Left hindlimb (tissue), 1 donor: ENCODE data around the gene AGAP1.
A peak's percentile ranks its signal among the peaks of the same experiment; 100 is the strongest.

ENCODE experiments used
- DNase-seq: peaks from one replicate; pipeline ENCODE4 v3.0.0-alpha.2; 2018

The AGAP1 gene

DNA sequence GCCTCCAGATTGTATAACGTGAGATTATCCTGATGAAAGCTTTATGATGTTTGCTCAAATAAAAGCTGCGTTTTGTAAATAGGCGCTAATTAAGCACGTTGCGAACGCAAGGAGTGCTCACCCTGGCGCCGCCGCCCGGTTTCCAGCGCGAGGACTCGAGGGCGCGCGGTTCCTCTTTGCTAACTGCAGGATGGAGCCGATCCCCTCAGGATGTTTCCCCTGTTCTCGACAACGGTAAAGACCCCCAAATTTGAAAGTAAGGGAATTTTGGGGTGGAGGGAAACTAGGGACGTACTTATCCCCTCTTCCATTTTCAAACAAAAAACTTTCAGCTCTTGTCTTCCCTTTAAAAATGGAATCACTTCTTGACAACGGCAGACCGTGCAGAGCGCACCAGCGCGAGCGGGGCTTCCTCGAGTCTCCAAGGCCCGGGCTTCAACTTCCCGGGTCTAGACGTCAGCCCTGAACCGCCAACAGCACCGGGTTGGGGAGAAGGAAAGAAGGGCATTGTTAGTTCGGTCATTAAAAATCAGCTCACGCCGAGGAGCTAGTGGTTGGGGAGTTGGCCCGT, 675.4 kb downstream of the AGAP1 start:
- DNase-seq: no peak

DNA sequence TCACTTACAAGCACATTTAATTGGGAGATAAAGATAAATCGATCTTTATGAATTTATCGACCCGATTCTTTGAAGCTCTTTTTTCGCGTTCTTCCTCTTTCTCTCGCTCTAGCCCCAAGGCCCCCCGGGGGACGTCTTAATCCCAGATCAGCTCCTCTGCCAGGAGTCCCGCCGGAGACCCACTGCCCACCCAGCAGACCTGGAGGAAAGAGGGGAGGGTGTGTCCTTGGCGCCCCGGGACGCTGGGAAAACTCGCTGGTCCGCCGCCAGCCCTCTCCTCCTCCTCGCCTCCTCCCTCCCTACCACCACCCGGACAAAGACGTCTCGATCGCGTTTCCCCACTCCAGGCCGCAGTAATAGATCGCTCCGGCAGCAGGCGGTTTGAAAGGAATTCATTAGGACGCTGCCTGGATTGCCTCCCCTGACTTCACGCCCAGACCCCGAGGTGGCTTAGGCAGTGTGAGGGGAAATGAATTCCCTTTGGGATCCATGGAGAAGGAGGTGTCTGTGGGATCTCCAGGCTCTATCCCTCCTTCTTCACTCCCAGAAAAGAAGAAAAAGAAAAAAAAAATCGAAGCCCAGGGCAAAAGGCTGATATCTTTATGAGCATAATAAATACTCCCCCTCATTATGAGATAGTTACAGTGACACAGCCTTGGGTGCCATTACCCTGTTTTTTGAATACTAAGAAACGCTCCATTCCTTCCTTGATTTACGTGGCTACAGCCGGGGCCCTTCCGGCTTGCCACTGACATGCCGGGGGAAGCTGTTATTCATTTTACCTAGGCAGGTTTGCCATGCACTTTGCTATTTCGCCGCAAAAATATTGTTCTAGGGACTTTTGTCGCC, 676.1 kb downstream of the AGAP1 start:
- DNase-seq: no peak

DNA sequence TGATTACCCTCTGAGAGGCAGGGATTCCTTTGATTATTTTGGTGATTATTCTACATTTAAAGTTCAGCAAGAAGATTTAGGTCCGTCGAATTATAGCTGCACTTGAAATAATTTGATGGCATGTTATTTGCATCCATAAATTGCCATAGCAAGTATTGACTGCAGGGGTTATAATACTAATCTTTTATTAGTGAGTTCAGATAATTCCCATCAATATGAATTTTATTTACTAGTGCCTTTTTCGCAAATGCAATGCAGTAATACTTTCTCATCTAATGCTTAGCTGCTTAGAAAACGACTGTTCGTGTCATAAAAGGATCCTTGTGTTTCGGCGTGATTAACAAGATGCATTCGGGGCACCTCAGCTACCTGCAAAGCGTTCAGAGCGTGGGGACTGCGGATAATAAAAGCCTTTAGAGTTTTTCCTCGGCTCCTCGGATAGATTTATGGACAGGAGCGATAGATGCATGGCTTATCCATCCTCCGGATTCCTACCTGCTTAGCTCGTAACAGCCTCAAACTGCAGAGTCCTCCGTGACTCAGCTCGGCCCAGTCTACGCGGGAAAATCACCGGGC, 676.8 kb downstream of the AGAP1 start:
- no peak for DNase-seq

DNA sequence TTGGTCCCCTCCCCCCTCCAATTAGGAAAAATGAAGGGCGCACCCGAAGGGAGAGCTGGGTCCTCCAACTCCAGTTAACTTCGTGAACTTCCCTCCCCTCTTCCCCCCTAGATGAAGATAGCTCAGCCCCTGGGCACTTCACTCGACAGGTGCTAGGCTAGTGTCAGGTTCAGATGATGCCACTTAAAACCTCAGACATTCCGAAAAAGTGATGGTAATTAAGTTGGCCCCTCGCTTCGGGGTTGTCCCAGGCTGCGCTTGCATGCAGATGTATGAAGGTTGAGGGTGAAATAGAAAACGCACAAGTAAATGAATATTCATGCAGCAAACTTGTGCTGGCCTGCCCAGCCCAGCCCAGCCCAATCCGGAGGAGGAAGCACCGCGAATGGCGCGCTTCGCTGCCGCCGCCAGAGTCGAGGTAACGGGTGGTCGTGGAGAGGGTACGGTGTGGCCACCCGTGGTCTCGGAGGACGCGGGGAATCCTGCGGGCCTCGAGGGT, 677.4 kb downstream of the AGAP1 start:
- DNase-seq: no peak

DNA sequence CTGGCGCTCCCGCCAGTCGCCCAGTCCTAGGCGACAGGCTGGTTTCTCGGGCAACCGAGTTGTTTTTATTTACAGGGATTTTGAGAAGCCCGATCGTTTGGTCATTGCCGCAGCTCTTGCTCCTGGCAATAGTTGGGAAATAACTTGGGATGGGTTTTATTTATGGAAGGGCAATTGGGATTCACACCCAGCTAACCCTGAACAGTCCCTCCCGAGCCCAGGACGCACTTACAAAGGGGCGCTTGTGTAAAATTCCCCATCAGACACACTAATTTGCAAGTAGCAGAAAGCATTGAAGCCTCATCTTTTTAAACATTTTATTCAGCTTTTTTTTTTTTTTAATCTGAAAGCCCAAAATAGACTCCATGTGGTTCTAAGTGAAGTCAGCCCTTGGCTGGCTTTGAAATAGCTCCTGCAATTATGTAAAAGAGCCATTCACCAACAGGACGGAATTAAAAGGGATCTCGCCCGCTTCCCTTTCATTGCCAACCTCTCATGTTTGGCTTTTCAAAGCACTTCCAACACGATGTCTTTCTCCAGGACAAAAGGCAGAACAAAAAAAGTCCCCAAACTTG, 677.9 kb downstream of the AGAP1 start:
- no peak for DNase-seq

DNA sequence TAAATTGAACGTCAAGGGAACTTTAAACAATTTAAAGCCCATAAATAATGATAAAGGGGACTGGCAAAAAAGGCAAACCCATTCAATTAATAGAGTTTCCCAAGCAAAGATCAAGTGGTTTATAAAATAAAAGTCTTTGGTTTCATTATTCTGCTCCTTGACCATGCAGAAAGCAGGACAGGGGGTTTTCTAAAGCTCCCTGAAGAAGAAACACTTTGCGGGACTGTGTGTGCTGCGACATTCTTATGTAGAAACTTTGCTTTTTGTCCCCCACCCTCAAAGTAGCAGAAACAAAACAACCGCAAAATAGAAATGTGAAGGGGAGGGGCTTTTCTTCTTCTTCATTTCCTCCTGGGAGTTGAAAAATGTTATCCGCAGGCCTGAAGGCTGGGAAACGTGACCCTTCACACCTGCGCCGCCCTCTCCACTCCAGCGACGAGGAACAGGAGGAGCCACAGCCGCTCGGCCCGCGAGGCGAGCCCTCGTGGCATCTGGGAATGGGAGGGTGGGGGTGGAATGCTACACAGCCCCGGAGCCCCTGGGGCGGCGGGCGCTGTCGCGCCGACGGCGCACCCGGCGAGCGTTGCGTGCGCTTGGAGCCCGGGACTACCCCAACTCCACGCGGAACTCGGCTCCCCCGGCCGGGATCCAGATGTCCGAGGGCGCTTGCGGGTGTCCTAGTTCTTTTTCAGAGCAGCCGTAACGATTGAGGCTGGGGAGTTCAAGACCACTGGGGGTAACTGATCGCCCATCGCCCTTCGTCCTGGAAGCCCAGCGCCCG, 678.6 kb downstream of the AGAP1 start:
- DNase-seq: no peak

DNA sequence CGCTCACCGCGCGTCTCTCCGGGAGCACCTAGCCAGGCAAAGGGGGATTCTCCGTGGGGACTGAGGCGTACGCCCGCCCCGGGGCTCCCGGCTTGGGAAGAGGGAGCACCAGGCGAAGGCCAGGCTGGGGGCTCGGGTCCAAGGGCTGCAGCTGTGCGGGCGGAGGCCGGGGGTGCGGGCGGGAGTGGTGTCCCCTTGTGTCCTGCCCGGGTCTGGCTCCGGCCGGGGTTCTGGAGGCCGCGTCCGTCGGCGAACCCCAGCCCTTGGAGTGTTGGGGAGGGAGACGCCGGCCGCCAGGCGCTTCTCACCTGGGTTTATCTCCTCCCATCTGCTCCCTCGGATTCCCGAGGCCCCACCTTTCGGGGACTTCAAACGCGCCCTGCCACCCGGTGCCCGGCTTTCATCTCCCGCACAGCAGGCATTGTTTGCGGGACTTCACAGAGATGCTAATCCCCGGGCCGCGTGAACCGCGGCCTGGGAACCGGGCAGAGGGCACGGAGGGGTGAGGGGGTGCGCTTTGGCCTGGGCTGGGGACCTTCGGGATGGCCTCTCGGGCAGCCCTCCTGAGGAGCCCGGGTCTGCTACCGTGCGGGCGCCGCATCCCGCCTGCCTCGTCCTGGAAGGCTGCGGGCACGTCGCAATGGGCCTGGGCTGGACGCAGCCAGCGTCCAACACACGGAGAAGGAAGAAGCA, 679.3 kb downstream of the AGAP1 start:
- no peak for DNase-seq

DNA sequence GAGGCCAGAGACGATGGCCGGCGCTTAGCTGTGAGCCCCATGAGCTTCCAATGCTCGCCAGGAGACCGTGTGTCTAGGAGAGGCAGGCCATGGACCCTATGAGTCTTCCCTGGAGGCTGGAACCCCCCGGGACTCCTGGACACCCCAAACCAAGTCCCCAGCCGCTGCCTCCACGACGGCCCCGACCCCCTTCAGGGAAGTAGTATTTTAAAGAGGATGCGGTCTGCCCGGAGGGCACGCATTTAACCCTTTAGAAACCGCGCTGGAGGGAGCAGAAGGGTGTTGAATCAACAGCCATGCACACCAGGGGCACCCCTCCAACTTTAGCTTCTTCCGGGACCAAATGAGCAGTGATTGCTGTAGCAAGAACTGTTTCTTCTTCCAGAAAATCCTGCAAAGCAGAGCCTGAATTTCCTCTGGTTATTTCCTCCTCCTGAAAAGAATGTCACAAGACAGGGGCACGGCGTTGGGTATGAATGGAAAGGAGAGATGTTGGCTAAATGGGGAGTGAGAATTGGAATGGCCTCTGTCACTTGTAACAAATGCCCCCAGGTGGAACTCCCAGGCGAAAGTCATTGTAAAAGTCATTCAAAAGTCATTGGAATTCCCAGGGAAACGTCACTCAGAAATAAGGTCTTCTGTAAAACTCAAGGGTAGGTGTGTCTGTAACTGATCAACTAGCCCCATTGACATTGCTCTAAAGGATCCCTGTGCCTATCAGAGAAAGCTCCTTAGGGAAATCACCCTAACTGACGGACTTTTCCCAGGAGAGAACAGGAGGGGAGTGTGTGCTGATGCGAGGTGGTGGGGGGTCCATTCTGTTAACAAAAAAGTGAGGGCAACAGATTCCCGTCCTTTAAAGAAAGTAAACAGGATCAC, 680.1 kb downstream of the AGAP1 start:
- no peak for DNase-seq

DNA sequence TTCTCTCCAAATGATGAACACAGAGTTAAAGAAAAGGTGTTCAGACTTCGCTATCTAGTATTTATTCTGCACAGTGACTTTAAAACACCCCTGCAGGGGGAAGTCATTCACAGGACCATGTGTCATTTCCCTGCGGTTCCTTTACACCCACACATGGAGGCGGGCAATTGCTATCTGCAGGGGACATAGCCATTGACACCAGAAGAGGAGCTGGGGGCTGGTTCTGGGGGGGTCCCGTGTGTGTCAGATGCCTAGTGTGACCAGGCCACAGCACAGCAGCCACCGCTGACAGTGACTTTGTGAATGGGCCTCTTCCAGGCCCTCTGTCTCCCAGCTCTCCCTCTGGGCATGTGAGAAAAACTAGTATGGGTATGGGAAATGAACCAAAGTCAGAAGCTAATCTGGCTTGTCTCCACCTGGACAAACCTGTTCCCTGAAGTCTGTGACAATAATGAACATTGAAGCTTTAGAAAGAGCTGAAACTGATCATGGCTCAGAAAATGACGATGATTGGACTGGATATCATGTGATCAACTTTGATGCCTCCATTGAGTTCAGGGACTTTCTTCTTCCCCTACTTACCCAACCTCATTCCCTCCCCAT, 681.8 kb downstream of the AGAP1 start:
- DNase-seq: no peak

DNA sequence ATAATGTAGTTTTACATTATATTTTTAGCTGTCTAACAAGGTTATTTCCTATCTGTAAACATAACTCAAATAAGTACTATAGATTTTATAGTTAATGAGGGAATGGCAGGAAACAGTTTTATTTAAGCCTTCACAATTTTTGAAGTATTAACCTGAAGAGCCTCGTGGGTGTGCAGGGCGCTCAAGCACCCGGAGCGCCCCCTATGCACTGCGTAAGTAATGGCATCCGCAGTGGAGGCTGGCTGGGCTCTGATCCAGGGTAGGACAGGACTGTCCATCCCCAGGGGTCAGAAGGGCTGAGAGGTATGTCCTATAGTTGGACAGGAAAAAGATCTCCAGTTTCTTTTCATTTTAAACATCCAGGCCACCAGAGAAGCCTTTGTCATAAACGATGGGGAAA, 682.6 kb downstream of the AGAP1 start:
- no peak for DNase-seq

DNA sequence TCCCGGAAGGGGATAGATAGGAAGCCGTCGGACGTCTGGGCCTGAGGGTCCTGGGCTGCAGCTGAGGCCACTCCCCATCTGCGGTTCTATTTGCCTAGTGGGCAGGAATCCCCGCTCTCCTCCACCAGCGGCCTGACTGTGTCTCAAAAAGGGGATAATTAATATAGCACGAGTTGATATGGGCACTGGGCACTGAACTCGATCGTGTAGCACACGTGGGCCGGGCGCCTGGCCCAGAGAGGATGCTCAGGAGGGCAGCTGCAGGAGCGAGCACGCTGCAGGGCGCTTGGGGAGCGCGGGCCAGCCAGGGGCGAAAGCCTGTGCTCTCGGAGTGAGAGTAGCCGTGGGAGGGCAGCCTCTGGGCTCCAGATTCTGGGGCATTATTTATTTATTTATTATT, 683.1 kb downstream of the AGAP1 start:
- DNase-seq: no peak

DNA sequence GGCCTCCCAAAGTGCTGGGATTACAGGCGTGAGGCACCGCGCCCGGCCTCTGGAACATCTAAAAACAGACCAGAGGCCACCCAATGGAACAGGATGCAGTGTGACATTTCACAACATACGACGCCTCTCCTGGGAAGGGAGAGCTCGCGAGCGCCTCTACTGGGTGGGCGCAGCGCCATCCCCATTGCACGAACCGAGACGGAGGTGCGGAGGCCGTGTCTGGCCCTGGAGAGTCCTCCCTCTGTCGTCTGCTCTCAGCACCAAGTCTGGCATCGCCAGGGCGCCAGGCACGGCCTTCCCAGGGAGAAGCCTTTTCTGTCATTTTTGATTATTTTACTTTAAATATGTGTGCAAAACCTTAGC, 683.7 kb downstream of the AGAP1 start:
- no peak for DNase-seq

DNA sequence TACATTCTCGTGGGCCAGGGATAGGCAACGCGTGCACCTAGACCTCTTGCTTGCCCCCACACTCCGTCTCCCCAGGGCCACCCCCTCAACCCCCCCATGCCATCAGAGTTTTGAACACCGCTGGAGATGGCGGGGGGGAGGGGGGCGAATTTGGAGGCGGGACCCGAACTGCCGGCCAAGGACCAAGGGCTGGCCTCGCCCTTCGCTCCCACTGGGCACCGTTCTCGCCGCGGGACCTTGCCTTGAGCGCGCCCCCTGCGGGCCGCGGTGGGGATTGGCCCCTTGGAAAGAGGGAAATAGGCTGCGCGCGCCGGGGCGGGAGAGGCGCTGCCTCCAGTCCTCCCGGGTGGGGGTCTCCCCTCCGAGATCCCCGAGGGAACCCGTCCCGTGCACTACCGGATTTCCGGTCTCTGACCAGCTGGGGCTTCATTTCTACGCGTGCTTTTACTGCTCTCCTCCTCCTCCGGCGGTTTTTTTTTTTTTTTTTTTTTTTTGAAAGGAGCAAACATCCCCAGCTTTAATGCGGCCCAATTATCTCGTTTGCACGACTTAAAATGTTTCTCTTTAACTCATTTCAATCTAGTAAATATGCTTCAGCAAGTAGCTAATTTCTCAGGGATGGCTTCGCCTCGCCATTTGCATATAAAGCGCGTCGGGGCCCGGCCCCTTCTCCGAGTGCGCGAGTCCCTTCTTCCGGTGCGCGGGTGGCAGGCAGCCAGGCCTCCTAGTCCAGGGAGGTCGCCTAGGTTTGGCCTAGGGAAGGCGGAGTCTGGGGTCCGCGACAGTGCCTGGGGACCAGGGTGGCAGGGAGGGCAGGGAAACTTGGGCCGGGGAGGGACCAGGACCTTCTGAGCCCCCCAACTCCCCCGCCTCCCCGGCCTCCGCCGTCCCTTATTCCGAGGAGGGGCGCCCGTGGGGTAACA, 684.4 kb downstream of the AGAP1 start:
- peak; percentile 68 for DNase-seq

DNA sequence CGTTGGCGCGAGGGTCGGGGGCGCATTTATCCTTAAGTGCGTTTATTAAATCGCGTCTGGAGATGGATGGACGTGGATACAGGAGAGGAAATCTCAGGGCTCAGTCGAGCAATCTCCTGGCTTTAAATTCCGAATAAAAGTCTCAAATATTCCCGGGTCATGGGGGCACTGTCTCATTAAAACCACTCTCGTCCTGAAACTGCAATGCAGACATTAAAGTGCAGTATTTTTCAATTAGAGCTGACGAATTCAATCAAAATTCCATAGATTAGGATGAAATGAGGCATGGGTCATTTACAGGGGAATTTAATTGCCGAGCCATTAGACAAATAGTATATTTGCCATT, 685.0 kb downstream of the AGAP1 start:
- DNase-seq: no peak

DNA sequence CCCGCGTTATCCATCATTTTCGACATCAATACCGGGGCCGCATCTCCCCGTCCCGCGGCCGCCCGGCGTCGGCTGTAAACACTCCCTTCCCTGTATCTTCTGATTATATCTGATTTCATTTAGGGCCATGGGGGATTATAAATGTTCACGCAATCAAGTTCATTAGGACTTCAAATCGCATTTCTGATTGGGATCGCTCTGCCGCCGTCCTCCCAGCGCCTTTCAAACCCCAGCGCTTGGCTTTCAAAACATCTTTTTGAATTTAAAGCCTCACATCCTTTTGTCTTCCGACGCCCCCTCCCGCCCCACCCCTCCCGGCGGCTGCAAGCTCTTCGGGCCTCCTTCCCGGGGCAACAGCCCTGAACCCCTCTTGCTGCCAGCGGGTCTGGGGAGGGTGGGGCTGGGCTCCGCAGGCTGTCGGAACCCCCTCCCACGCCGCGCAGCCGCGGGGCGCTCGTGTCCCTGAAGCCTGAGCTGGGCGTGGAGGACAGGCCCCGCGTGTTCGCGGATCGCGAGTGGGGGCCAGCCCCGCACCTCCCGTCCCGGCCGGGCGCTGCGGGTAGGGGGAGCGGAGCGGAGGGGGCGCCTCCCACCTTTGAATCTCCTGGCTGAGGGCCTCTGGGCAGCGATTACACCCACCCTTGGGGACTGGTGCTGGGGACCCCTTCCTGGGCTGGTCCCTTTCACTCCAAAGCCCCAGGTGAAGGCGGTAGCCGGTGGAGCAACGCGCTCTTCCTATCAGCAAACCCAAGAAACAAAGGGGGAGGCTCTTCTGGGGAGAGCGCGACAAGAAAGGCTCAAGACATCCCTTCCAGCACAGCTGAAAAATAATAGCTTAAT, 685.6 kb downstream of the AGAP1 start:
- no peak for DNase-seq

DNA sequence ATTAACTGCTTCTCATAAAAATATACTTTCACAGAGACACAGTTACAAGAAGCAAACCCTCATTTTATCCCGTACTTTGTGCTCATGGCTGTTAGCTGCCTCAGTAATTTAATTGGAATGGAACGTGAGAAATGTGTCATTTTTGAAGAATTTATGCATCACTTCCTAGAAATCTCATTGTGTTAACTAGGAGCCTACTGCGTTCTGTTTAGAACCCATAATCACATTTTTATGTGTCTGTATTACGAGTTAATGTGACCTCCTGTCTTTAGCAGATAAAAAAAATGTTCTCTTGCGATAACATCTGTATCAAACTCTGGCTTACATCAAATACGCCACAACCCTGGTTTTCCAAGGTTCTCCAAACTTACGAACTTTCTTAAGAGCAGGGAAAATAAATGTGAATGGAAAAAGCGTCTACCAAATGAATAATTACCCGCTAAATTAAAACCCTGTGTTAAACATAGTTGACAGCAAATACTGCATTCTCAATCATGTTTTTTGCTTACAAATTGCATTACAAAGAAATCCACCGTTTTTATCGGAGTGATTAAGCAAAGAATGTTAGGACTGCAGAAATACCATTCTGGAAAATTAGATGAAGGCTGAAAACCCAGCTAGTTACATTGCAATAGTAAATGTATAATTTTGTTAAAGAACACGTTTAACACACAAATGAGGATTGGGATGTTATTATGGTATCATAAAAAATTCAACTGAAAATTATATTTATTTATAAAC, 686.4 kb downstream of the AGAP1 start:
- no peak for DNase-seq

DNA sequence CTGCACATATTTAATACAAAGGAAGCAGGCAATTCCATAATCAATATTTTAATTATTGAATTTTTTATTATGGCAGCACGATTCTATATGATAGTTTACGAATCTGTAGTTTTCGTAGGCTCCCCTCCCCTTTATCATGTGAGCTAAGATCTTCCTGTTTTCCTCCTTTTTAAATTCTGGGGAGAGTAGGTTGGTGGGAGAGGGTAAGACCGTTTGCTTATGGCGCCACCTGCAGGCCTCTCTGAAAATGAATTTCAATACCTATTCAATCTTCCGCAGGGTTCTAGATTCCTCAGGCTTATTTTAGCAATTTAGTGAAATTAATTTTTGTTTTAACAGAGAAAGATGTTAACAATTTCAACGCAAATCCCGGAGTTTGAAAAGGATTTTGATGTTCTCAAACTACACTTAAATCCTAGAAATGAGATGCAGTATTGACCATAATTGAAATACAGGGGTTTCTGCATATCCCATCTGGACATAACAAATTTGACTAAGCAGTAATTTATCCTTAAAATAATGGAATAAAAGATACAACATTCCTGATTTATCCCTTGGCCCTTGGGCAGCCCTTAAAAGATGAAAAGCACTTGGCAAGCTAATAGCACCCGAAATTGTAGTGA, 687.1 kb downstream of the AGAP1 start:
- DNase-seq: no peak
